WI38 (cell line): Measurements from ENCODE around the gene BDKRB1.

Source experiments
- H3K4me3 ChIP-seq: 2 replicates; pipeline ENCODE4 v1.5.1; 2011; ENCODE audit warnings: low read depth, mild to moderate bottlenecking, control low read depth, low read length
- CTCF ChIP-seq: IDR thresholded peaks from 2 replicates; pipeline ENCODE4 v1.5.1; 2012; ENCODE audit warnings: low read depth, mild to moderate bottlenecking, control low read depth, low read length

BDKRB1 gene

GRCh38 chr14:96297000-96297399, 41.0 kb downstream of the BDKRB1 start:
- no peak overlapping the region for H3K4me3 ChIP-seq
- no peak for TF ChIP-seq CTCF

DNA sequence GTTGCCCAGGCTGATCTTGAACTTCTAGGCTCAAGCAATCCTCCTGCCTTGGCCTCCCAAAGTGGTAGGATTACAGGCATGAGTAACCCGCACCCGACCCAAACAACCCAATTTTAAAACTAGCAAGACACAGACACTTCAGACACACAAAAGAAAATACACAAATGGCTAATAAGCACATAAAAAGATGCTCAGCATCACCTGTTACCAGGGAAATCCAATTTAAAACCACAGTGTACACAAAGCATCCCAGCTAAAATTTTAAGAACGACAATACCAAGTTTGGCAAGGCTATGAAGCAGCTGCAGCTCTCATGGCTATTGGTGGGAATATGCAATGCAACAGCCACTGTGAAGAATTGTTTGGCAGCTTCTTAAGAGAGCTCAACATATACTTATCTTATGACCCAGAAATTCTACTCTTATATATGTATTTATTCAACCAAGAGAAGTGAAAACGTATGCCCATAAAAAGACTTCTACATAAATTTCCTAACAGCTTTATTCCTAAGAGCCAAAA, 42.0 kb downstream of the BDKRB1 start:
- TF ChIP-seq CTCF: no peak

DNA sequence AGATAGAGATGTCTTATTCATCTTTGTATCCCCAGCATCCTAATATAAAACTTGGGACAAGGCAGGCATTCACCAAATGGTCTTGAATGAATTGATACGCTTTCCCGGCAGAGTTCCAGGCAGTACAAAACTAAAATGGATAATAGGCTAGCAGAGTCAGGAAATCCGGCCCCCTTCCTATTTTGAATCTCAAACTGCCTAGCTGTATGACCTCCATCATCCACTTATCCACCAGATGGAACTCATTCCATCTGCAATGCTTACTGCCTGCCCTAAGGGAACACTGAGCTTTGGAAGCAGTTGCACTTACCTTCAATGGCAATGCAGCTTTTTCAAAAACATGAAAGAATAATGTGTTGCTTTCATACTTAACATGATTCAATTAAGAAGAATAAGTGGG, 43.4 kb downstream of the BDKRB1 start:
- no peak overlapping the region for H3K4me3 ChIP-seq
- no peak for TF ChIP-seq CTCF

More for the DNA sequence above, 42.0 kb downstream of the BDKRB1 start:
- H3K4me3 ChIP-seq: no peak overlapping the region

- TF ChIP-seq CTCF: no peak
- H3K4me3 ChIP-seq: no peak overlapping the region
Observed at GRCh38 chr14:96303981-96304380, 48.0 kb downstream of the BDKRB1 start.

DNA sequence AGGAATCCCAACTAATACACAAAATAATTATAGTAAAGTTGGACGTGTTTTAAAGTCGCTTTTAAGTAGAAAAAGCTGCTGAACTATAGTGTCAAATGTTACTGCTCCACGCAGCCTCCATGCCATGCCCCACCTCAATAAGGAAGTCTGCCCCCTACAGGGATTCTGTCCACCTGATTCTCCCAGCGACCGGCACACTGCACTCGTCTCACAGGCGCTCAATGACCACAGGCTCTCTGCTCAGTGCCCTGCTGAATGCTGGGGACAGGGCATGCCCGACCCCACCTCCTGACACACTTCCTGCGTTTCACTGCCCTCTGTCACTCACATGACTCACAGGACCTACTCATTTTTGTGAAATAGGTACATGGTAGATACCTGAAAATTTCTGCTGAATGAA, 48.9 kb downstream of the BDKRB1 start:
- H3K4me3 ChIP-seq: no peak overlapping the region
- no peak for TF ChIP-seq CTCF

GRCh38 chr14:96307434-96307833, 51.4 kb downstream of the BDKRB1 start:
- TF ChIP-seq CTCF: no peak
- H3K4me3 ChIP-seq: no peak overlapping the region

DNA sequence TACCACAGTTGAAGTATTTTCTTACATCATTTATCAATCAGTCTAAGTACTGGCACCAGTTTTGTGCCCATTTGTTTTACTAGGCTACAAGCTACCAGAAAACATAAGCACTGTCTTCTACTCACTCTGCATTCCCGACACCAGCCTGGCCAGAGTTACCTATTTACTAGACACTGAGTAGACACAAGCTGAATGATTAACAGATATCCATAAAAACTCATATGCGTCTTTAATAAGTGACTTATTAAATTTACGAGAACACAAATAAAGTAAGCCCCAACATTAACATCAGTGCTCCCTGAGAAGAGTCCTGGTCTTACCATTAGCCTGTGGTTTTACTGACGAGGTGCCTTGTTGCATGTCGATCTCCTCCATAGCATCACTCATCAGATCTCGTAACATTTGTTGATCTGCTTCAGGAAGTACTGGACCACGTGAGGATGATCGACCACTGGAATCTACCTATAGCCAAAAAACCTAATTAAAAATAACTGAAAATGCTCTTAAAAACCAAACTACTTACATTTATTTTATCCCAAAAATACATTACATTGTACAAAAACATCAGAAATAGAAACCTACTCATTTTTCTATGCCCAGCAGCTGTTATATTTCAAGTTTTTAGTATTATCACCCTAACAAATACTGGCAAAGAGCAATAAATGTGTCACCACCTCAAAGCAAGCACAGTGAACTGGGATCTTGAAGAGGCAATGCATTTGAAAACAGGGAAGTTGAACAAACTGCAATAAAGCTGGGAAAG, 53.3 kb downstream of the BDKRB1 start:
- TF ChIP-seq CTCF: no peak
- H3K4me3 ChIP-seq: no peak overlapping the region
